AG04449 (cell line): ENCODE measurements around the gene ARHGEF18.

Source experiments
- CTCF ChIA-PET: fragments of 350-600 bp; formaldehyde crosslinking; extraction: SDS; loops from one replicate; lab custom pipeline; 2021; ENCODE audit warnings: antibody characterized with exemption; lab: Yijun Ruan, JAX
- POLR2A ChIA-PET: fragments of 400-600, 350-600 bp; formaldehyde crosslinking; extraction: SDS; loops from one replicate; lab custom pipeline; 2020; ENCODE audit warnings: antibody characterized with exemption, inconsistent platforms; lab: Yijun Ruan, JAX
- DNase-seq: peaks from one replicate; pipeline ENCODE4 v3.0.0-alpha.2; 2010; ENCODE audit warnings: low read depth, low spot score
- H3K4me3 ChIP-seq: 2 replicates; pipeline ENCODE4 v1.5.1; 2011; ENCODE audit warnings: low read depth, mild to moderate bottlenecking, control low read depth, low read length
- TF ChIP-seq, protein P1 (sequence below): IDR thresholded peaks from one replicate; pipeline ENCODE4 v1.5.1; 2011; ENCODE audit warnings: mild to moderate bottlenecking, moderate library complexity, low read length, control low read depth, inconsistent platforms; ENCODE audit not compliant: insufficient read depth; ENCODE audit errors: missing control alignments

Gene ARHGEF18

DNA sequence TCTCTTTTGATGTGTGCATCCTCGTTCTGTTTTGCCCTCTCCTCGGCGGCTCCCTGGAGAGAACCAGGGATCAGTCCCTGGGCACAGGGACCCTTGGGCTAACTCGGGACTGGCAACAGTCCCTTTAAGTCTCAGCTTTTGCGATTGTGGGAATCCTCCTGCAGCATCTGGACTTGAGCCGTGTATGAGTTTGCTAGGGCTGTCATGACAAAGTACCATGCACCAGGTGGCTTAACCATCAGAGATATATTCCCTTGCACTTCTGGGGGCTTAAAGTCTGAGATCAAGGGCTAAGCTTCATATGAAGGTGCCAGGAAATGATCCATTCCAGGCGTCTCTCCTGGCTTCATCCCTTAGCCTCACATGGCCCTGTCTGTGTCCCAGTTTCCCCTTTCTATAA, 34.5 kb downstream of the ARHGEF18 start:
- ChIA-PET CTCF (interaction anchor here (0.7 to 9.2 kb wide), 6 partner anchors 10 to 184 kb away, joined by 3 to 92 read pairs (median 6); no protein-coding TSS in a partner anchor), POLR2A (interaction anchor here (0.6 kb wide), 1 partner anchor 9 kb away, joined by 3 read pairs; no protein-coding TSS in a partner anchor)
- DNase-seq: no peak
- TF ChIP-seq, protein P1, sequence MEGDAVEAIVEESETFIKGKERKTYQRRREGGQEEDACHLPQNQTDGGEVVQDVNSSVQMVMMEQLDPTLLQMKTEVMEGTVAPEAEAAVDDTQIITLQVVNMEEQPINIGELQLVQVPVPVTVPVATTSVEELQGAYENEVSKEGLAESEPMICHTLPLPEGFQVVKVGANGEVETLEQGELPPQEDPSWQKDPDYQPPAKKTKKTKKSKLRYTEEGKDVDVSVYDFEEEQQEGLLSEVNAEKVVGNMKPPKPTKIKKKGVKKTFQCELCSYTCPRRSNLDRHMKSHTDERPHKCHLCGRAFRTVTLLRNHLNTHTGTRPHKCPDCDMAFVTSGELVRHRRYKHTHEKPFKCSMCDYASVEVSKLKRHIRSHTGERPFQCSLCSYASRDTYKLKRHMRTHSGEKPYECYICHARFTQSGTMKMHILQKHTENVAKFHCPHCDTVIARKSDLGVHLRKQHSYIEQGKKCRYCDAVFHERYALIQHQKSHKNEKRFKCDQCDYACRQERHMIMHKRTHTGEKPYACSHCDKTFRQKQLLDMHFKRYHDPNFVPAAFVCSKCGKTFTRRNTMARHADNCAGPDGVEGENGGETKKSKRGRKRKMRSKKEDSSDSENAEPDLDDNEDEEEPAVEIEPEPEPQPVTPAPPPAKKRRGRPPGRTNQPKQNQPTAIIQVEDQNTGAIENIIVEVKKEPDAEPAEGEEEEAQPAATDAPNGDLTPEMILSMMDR: no peak
- H3K4me3 ChIP-seq: no peak overlapping the region

- TF ChIP-seq, protein P1: no peak
- no peak overlapping the region for H3K4me3 ChIP-seq
- ChIA-PET CTCF (interaction anchor here (9.2 kb wide), 1 partner anchor 30 kb away, joined by 92 read pairs; no protein-coding TSS in a partner anchor), POLR2A (interaction anchor here (0.6 kb wide), 1 partner anchor 89 kb away, joined by 3 read pairs; no protein-coding TSS in a partner anchor)
- DNase-seq: no peak
Observed at GRCh38 chr19:7385062-7385461, 36.3 kb downstream of the ARHGEF18 start.

- H3K4me3 ChIP-seq: no peak overlapping the region
- TF ChIP-seq, protein P1: no peak
- ChIA-PET CTCF (interaction anchor here (1.2 to 9.2 kb wide), 2 partner anchors 10 to 31 kb away, joined by 3 to 92 read pairs; no protein-coding TSS in a partner anchor), POLR2A (no interaction called here)
- no peak for DNase-seq
Observed at GRCh38 chr19:7386308-7386707, 37.6 kb downstream of the ARHGEF18 start.

- TF ChIP-seq, protein P1: no peak
- ChIA-PET POLR2A (no interaction called here), CTCF (interaction anchor here (1.2 to 9.2 kb wide), 2 partner anchors 10 to 32 kb away, joined by 3 to 92 read pairs; no protein-coding TSS in a partner anchor)
Observed at GRCh38 chr19:7386769-7387168, 38.0 kb downstream of the ARHGEF18 start.

GRCh38 chr19:7391218-7391670, 42.5 kb downstream of the ARHGEF18 start:
- ChIA-PET POLR2A (no interaction called here), CTCF (interaction anchor here (3.2 kb wide), 1 partner anchor 10 kb away, joined by 29 read pairs; no protein-coding TSS in a partner anchor)
- no peak for DNase-seq
- TF ChIP-seq, protein P1: no peak
- no peak overlapping the region for H3K4me3 ChIP-seq

More at GRCh38 chr19:7386769-7387168, 38.0 kb downstream of the ARHGEF18 start:
- H3K4me3 ChIP-seq: no peak overlapping the region
- no peak for DNase-seq

- TF ChIP-seq, protein P1: no peak
- no peak overlapping the region for H3K4me3 ChIP-seq
- CTCF ChIA-PET: interaction anchor here (1.8 to 3.2 kb wide), 2 partner anchors 12 to 244 kb away, joined by 4 to 29 read pairs; no protein-coding TSS in a partner anchor
- no peak for DNase-seq
- POLR2A ChIA-PET: no interaction called here
Observed at GRCh38 chr19:7393459-7393858, 44.7 kb downstream of the ARHGEF18 start.
